Stimulated activated CD4-positive, alpha-beta T cell treated with anti-CD3 and anti-CD28 coated beads, Interleukin-2, amount 100 ng/mL, for 48 hours (primary cell): ENCODE measurements around the gene PCDHB11.
"Not testable (repeated sequence)": the region's sequence is repeated elsewhere in the genome, so short reads cannot be mapped to it uniquely, and the experiment has no call there.

ENCODE experiments used
- DNase-seq, 2 donors: peaks; one replicate each; pipeline ENCODE4 v3.0.0-alpha.2; 2020

PCDHB11 gene

DNA sequence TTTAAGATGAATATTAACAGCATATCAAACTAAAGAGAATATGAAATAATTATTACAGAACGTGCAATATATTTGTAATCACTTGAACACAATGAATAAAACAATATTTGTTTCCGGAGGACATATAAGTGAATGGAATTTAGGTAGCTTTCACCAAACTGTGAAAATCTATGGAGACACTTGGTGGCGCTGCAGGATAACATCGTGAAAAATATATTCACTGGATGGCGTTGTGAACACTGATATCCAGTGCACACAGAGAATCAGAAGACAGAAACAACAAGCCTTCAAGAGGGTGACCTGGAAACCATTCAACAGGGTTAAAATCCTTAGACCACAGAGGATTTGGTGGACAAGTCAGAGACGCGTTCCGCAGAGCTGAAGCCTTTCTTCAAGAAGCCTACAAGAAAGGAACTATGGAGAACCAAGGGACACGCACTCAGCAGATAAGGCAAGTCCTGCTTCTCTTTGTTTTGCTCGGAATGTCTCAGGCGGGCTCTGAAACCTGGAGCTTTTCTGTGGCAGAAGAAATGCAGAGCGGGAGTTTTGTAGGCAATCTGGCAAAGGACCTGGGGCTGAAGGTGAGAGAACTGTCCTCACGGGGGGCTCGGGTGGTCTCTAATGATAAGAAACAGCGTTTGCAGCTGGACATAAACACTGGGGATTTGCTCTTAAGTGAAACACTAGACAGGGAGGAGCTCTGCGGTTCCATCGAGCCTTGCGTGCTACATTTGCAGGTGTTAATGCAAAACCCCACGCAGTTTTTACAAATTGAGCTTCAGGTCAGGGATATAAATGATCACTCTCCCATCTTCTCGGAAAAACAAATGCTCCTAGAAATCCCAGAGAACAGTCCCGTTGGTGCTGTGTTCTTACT is at the start of gene PCDHB11:
Gene PCDHB11, plus strand, starts transcription at position 269 of the 877 bp plus-strand sequence. Its CDS starts 148 bp downstream, at position 417.
- DNase-seq, result no peak

DNA sequence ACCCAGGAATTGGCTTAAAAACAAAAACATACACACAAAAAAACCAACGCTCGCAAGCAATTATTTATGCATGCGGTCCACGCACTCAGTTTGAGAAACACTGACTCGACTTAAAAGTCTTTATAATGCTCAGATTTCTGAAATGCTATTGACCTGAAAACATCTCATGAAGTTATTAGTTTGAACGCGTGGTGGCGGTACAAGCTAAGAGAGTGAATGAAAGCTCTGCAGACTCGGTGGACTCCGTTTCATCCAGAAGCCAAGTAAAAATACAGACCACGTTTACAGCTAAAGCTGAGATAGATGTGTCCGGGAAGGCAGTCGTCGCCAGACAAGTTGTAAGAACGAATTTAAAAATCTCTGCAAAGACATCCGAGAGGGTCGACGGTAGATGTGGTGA is 49.6 kb upstream of the PCDHB11 start, which contains the start of gene PCDHB6:
Gene PCDHB6, plus strand, starts transcription at position 246 of the 400 bp plus-strand sequence. CDS start 201 bp downstream, outside the sequence.
- no peak for DNase-seq

DNA sequence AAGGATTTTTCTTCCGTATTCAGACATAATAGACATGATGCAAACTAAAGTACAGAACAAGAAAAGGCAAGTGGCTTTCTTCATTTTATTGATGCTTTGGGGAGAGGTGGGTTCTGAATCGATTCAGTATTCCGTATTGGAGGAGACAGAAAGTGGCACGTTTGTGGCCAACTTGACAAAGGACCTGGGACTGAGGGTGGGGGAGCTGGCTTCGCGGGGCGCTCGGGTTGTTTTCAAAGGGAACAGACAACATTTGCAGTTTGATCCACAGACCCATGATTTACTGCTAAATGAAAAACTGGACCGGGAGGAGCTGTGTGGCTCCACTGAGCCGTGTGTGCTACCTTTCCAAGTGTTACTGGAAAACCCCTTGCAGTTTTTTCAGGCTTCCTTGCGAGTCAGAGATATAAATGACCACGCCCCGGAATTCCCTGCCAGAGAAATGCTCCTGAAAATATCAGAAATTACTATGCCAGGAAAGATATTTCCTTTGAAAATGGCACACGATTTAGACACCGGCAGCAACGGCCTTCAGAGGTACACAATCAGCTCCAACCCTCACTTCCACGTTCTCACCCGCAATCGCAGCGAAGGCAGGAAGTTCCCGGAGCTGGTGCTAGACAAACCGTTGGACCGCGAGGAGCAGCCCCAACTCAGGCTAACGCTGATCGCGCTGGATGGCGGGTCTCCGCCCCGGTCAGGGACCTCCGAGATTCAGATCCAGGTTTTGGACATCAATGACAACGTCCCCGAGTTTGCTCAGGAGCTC is 49.0 kb upstream of the PCDHB11 start:
- DNase-seq, result no peak

DNA sequence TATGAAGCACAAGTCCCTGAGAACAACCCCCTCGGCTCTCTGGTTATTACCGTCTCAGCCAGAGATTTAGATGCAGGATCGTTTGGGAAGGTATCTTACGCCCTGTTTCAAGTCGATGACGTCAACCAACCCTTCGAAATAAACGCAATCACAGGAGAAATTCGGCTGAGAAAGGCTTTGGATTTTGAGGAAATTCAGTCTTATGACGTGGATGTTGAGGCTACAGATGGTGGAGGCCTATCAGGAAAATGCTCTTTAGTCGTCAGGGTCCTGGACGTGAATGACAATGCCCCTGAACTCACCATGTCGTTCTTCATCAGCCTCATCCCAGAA is 48.5 kb upstream of the PCDHB11 start:
- no peak for DNase-seq

DNA sequence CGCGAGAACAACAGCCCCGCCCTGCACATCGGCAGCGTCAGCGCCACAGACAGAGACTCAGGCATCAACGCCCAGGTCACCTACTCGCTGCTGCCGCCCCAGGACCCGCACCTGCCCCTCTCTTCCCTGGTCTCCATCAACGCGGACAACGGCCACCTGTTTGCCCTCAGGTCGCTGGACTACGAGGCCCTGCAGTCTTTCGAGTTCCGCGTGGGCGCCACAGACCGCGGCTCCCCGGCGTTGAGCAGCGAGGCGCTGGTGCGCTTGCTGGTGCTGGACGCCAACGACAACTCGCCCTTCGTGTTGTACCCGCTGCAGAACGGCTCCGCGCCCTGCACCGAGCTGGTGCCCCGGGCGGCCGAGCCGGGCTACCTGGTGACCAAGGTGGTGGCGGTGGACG is 47.8 kb upstream of the PCDHB11 start:
- not testable (repeated sequence) for DNase-seq

DNA sequence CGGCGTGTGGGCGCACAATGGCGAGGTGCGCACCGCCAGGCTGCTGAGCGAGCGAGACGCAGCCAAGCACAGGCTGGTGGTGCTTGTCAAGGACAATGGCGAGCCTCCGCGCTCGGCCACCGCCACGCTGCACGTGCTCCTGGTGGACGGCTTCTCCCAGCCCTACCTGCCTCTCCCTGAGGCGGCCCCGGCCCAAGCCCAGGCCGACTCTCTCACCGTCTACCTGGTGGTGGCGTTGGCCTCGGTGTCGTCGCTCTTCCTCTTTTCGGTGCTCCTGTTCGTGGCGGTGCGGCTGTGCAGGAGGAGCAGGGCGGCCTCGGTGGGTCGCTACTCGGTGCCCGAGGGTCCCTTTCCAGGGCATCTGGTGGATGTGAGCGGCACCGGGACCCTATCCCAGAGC is 47.3 kb upstream of the PCDHB11 start:
- DNase-seq, result not testable (repeated sequence)

DNA sequence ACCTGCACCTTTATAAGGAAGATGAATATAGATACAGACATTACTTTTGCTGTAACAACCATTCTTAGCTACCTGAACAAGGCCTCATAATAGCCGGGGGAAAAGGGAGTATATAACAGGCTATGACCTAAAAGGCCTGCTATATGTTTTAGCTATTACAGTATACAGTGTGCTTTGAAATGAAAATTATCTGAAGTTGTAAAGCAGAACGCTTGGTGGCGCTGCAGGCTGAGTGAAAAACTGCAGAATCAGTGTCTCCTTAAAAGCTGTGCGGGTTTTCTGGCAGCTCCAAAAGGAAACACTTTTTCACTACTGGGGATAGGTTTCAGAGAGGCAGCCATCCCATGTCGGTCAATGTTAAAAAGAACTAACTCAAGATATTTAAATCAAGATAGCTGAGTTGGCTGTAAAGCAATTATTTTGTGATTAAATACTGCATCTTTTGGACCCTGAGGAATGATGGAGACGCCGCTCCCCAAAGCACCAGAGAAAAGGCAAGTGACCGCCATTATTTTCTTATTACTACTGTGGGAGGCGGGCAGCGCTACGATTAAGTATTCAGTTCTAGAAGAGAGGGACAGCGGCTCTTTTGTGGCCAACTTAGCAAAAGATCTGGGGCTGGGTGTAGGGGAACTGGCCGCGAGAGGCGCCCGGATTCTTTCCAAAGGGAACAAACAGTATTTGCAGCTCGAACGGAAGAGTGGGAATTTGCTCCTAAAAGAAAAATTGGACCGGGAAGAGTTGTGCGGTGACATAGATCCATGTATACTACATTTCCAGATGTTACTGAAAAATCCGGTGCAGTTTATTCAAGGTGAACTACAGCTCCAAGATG is 43.7 kb upstream of the PCDHB11 start:
- DNase-seq, result no peak

DNA sequence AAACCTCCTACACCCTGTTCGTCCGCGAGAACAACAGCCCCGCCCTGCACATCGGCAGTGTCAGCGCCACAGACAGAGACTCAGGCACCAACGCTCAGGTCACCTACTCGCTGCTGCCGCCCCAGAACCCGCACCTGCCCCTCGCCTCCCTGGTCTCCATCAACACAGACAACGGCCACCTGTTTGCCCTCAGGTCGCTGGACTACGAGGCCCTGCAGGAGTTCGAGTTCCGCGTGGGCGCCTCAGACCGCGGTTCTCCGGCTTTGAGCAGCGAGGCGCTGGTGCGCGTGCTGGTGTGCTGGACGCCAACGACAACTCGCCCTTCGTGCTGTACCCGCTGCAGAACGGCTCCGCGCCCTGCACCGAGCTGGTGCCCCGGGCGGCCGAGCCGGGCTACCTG is 42.1 kb upstream of the PCDHB11 start:
- not testable (repeated sequence) for DNase-seq

DNA sequence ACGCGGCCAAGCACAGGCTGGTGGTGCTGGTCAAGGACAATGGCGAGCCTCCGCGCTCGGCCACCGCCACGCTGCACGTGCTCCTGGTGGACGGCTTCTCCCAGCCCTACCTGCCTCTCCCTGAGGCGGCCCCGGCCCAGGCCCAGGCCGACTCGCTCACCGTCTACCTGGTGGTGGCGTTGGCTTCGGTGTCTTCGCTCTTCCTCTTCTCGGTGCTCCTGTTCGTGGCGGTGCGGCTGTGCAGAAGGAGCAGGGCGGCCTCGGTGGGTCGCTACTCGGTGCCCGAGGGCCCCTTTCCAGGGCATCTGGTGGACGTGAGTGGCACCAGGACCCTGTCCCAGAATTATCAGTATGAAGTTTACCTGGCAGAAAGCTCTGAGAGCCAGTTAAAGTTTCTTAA is 41.5 kb upstream of the PCDHB11 start:
- DNase-seq, result not testable (repeated sequence)

DNA sequence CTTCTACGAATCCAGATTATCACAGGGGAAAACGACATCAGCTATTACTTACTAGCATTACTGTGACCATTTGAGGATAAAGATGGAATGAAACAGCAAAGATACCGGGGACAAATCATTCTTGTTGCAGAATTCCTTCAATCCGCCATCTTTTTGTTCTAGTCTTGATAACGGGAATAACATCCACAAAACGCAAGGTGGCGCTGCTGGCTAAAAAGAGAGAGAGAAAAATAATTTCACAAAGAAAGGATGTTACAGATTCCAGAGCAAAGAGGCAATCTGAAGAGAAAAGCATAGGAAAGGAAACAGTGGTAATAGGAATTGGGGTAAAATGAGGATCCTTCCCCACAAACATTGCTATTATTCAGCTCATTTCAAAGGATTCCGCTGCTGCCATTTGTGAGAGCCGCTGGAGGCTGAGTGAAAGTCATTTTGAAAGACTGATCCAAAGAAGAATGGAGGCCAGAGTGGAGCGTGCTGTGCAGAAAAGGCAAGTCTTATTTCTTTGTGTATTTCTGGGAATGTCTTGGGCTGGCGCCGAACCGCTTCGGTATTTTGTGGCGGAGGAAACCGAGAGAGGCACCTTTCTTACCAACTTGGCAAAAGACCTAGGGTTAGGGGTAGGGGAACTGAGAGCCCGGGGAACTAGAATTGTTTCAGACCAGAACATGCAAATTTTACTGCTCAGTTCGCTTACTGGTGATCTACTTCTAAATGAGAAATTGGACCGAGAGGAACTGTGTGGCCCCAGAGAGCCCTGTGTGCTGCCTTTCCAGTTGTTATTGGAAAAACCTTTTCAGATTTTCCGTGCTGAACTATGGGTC is 26.8 kb upstream of the PCDHB11 start, which contains the start of gene PCDHB7:
Gene PCDHB7, plus strand, starts transcription at position 264 of the 824 bp plus-strand sequence. Its CDS starts 192 bp downstream, at position 456.
- peak in 1 of 2 donors; percentile 19 for DNase-seq

DNA sequence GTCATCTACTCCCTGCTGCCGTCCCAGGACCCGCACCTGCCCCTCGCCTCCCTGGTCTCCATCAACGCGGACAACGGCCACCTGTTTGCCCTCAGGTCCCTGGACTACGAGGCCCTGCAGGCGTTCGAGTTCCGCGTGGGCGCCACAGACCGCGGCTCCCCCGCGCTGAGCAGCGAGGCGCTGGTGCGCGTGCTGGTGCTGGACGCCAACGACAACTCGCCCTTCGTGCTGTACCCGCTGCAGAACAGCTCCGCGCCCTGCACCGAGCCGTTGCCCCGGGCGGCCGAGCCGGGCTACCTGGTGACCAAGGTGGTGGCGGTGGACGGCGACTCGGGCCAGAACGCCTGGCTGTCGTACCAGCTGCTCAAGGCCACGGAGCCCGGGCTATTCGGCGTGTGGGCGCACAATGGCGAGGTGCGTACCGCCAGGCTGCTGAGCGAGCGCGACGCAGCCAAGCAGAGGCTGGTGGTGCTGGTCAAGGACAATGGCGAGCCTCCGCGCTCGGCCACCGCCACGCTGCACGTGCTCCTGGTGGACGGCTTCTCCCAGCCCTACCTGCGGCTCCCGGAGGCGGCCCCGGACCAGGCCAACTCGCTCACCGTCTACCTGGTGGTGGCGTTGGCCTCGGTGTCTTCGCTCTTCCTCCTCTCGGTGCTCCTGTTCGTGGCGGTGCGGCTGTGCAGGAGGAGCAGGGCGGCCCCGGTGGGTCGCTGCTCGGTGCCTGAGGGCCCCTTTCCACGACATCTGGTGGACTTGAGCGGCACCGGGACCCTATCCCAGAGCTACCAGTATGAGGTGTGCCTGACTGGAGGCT is 24.9 kb upstream of the PCDHB11 start:
- not testable (repeated sequence) for DNase-seq

DNA sequence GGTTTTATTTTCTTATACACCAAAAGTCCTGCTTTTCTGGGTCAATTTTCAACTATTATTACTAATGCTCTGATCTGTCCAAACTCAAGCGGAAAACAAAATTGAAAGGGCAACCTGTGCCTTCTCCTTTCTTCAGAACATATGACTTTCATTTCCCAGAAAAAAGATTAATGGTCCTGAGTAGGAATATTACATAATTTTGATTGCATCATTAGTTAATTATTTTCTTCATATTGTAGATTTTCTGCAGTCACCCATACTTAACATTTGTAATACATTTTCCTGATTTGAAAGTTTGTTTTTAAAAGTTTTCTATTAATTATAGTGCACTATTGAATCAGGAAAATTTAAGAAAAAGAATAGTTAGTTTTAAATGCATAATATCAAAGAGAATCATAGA is 23.5 kb upstream of the PCDHB11 start:
- DNase-seq, result no peak

DNA sequence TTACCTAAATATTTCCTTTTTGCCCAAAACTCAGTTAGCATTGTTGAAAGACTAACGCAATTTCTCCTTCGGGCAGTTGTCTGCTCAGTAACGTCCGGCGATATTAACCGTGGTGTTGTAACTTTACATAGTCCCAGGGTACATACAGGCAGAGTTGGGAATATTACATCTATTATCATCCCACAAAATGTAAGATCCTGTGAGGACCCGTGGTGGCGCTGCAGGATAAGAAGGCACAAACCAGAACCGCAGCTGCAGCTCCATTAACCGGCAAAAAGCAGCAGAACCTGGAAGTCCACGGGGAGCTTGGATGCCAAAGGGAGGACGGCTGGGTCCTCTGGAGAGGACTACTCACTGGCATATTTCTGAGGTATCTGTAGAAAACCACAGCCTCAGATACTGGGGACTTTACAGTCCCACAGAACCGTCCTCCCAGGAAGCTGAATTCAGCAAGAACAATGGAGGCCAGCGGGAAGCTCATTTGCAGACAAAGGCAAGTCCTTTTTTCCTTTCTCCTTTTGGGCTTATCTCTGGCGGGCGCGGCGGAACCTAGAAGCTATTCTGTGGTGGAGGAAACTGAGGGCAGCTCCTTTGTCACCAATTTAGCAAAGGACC is 21.7 kb upstream of the PCDHB11 start, which contains the start of gene PCDHB8:
Gene PCDHB8, plus strand, starts transcription at position 214 of the 615 bp plus-strand sequence. Its CDS starts 245 bp downstream, at position 459.
- DNase-seq, result not testable (repeated sequence)

DNA sequence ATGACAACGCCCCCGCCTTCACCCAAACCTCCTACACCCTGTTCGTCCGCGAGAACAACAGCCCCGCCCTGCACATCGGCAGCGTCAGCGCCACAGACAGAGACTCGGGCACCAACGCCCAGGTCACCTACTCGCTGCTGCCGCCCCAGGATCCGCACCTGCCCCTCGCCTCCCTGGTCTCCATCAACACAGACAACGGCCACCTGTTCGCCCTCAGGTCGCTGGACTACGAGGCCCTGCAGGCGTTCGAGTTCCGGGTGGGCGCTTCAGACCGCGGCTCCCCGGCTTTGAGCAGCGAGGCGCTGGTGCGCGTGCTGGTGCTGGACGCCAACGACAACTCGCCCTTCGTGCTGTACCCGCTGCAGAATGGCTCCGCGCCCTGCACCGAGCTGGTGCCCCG is 20.1 kb upstream of the PCDHB11 start:
- not testable (repeated sequence) for DNase-seq

DNA sequence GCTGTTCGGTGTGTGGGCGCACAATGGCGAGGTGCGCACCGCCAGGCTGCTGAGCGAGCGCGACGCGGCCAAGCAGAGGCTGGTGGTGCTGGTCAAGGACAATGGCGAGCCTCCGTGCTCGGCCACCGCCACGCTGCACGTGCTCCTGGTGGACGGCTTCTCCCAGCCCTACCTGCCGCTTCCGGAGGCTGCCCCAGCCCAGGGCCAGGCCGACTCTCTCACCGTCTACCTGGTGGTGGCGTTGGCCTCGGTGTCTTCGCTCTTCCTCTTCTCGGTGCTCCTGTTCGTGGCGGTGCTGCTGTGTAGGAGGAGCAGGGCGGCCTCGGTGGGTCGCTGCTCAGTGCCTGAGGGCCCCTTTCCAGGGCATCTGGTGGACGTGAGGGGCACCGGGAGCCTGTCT is 19.6 kb upstream of the PCDHB11 start:
- DNase-seq, result not testable (repeated sequence)

DNA sequence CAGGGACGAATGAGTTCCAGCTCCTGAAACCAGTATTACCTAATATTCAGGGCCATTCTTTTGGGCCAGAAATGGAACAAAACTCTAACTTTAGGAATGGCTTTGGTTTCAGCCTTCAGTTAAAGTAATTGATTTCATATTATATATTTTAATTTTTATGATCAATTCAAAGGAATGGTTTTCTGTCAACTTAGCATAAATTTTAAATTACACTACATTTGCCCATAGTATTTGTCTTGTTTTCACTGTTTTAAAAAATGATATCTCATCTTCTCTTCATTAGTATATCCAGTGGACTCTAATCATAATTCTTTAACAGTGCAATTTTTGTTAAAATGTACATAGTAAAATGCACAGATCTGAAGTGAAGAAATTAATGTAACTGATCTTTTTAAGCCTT is 19.1 kb upstream of the PCDHB11 start:
- DNase-seq, result no peak

DNA sequence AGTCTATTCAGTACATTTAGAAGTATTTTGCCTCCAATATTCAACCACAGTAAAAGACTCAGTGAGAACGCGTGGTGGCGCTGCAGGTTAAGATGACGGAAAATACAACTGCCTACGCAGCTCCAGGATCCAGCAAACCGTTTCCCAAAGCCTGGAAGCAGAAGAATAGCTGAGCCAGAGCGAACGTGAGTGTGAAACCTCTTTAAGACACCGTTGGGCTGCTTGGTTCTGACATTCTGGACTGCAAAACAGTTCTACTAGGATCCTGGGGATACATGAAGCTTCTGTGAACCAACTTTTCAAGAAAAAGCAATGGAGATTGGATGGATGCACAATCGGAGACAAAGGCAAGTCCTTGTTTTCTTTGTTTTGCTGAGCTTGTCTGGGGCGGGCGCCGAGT is 17.2 kb upstream of the PCDHB11 start, which contains the start of gene PCDHB16:
Gene PCDHB16, plus strand, starts transcription at position 140 of the 400 bp plus-strand sequence. Its CDS starts 173 bp downstream, at position 313.
- no peak for DNase-seq

DNA sequence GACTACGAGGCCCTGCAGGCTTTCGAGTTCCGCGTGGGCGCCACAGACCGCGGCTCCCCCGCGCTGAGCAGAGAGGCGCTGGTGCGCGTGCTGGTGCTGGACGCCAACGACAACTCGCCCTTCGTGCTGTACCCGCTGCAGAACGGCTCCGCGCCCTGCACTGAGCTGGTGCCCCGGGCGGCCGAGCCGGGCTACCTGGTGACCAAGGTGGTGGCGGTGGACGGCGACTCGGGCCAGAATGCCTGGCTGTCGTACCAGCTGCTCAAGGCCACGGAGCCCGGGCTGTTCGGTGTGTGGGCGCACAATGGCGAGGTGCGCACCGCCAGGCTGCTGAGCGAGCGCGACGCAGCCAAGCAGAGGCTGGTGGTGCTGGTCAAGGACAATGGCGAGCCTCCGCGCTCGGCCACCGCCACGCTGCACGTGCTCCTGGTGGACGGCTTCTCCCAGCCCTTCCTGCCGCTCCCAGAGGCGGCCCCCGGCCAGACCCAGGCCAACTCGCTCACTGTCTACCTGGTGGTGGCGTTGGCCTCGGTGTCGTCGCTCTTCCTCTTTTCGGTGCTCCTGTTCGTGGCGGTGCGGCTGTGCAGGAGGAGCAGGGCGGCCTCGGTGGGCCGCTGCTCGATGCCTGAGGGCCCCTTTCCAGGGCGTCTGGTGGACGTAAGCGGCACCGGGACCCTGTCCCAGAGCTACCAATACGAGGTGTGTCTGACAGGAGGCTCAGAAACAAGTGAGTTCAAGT is 15.1 kb upstream of the PCDHB11 start:
- DNase-seq, result not testable (repeated sequence)

DNA sequence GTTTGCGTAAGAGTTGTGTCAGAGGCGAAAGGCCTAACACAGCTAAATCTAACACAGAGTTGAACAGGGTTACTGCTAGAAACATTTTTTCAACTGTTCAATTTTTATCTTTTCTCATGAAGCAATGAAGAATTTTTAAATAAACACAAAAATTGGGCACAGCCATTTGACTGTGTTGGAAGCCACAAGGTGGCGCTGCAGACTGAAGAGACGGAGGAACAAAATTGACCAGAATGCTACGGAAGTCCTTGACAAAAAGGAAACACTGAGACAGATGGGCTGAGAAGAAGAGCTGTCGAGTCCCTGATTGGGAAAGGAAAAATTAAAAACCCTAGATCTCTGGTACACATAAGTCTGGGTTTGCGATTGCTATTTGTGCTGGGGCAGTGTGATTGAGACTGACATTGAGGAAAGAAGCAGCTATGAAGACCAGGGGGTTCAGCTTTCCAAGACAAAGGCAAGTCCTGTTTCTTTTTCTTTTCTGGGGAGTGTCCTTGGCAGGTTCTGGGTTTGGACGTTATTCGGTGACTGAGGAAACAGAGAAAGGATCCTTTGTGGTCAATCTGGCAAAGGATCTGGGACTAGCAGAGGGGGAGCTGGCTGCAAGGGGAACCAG is 12.4 kb upstream of the PCDHB11 start, which contains the start of gene PCDHB9:
Gene PCDHB9, plus strand, starts transcription at position 265 of the 616 bp plus-strand sequence. Its CDS starts 158 bp downstream, at position 423.
- DNase-seq, result peak; percentile 12 to 14
